ENCODE results near the gene RSBN1L. TPM values are rescaled to one million over a fixed set of nuclear protein-coding genes. Genes with fewer than 3 reads are reported as not detected.

RSBN1L gene
- total RNA-seq, 5 donors from 2014 or later (not counting 1 experiment from before 2014, with no cell fraction given) = 27.1 to 35.9 (median 32.4) TPM

DNA sequence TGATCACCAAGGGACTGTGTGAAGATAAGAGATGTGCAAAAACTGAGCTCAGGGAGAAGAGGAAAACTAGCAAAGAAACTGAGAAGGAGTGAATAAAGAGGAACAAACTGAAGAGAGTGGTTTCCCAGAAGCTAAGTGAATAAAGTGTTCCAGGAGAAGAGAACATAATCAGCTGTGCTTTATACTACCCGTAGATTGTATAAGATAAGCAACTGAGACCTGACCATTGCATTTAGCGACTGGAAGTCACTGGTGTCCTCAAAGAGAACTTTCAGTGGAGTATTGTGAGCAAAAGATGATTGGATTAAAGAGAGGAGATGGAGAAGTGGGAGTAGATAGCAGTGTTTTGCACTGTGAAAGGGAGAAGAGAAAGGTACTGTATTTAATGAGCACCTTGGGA is 116.9 kb downstream of the RSBN1L start:
- H3K27ac ChIP-seq (ENCODE audit: low read length) = no peak overlapping the region

DNA sequence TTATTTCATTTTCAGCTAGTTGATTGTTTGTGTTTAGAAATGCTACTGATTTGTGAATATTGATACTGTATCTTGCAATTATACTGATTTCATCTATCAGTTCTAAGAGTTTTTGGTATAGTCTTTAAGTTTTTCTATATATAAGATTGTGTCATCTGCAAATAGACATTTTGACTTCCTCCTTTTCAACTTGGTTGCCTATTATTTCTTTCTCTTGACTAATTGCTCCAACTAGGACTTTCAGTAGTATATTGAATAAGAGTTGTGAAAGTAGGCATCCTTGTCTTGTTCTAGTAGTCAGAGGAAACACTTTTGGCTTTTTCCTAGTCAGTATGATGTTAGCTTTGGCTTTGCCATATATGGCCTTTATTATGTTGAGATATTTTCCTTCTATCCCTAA is 122.8 kb downstream of the RSBN1L start:
- no peak for ATAC-seq (replicated peaks in 1 of 4)
- Mint-ChIP-seq H3K36me3 (peaks cover 75% of the 10 kb centered on the region), H3K4me3 (no peak overlapping the region), H3K4me1 (peaks cover 28 to 48% (median 31%) of the 10 kb centered on the region in 3 donors), H3K27ac (no peak overlapping the region), H3K9me3 (peaks cover 19 to 46% (median 22%) of the 10 kb centered on the region in 3 donors), H3K27me3 (no peaks in the 10 kb centered on the region)
- H3K27me3 ChIP-seq (replicated peaks in 1 of 2; ENCODE audit: control insufficient read depth in 2 of 2, extremely low read depth in 1 of 2, insufficient read depth in 2 of 2, low read length in 1 of 2) = peaks cover 0 to 3% of the 10 kb centered on the region in 2 experiments
- H3K4me1 ChIP-seq (ENCODE audit: control insufficient read depth in 1 of 2, extremely low read depth in 1 of 2, insufficient read depth in 2 of 2, low read length in 2 of 2) = peaks cover 0 to 8% of the 10 kb centered on the region in 2 experiments
- H3K27ac ChIP-seq (ENCODE audit: low read length) = no peak overlapping the region
- no peak for DNase-seq
- H3K4me3 ChIP-seq (ENCODE audit: control insufficient read depth in 1 of 2, extremely low read depth in 1 of 2, low read length in 1 of 2) = no peak overlapping the region
- H3K36me3 ChIP-seq (ENCODE audit: control insufficient read depth in 2 of 2, extremely low read depth in 1 of 2, insufficient read depth in 1 of 2, low read length in 1 of 2) = peaks cover 6 to 18% of the 10 kb centered on the region in 2 donors
- POLR2A ChIA-PET = interaction anchor here in 1 of 2 donors (0.6 kb wide), 1 partner anchor 11 kb away, joined by 3 read pairs; no protein-coding TSS in a partner anchor
- peaks cover 6% of the 10 kb centered on the region for H3K9me3 ChIP-seq
- CTCF ChIA-PET = no interaction called here

More for the DNA sequence above, 116.9 kb downstream of the RSBN1L start:
- no peak for DNase-seq
- H3K4me1 Mint-ChIP-seq = peaks cover 41 to 58% (median 43%) of the 10 kb centered on the region in 3 donors
- peak overlapping the region in 1 of 2 donors; percentile 5 for H3K27ac Mint-ChIP-seq
- POLR2A ChIA-PET = interaction anchor here in 1 of 2 donors (0.5 to 0.6 kb wide), 3 partner anchors 9 to 34 kb away, joined by 3 to 7 read pairs (median 3); no protein-coding TSS in a partner anchor
- CTCF ChIA-PET = interaction anchor here in 1 of 2 donors (0.8 kb wide), 1 partner anchor 9 kb away, joined by 3 read pairs; no protein-coding TSS in a partner anchor
- peaks cover 0 to 11% of the 10 kb centered on the region in 2 donors for H3K36me3 ChIP-seq (ENCODE audit: control insufficient read depth in 2 of 2, extremely low read depth in 1 of 2, insufficient read depth in 1 of 2, low read length in 1 of 2)
- 75% methylated on average over 2 of the region's 2 CpGs for WGBS (ENCODE audit: insufficient coverage)
- H3K9me3 Mint-ChIP-seq = peaks cover 5 to 14% (median 13%) of the 10 kb centered on the region in 3 donors
- H3K4me1 ChIP-seq (ENCODE audit: control insufficient read depth in 1 of 2, extremely low read depth in 1 of 2, insufficient read depth in 2 of 2, low read length in 2 of 2) = peaks cover 0 to 2% of the 10 kb centered on the region in 2 experiments
- no peak overlapping the region for H3K4me3 ChIP-seq (ENCODE audit: control insufficient read depth in 1 of 2, extremely low read depth in 1 of 2, low read length in 1 of 2)
- peak overlapping the region in 1 of 3 donors; percentile 4 for H3K4me3 Mint-ChIP-seq
- H3K27me3 ChIP-seq (replicated peaks in 1 of 2; ENCODE audit: control insufficient read depth in 2 of 2, extremely low read depth in 1 of 2, insufficient read depth in 2 of 2, low read length in 1 of 2) = no peaks in the 10 kb centered on the region
- peaks cover 35% of the 10 kb centered on the region for H3K36me3 Mint-ChIP-seq
- no peak for ATAC-seq (replicated peaks in 1 of 4)
- H3K27me3 Mint-ChIP-seq = no peaks in the 10 kb centered on the region
- H3K9me3 ChIP-seq = no peaks in the 10 kb centered on the region

DNA sequence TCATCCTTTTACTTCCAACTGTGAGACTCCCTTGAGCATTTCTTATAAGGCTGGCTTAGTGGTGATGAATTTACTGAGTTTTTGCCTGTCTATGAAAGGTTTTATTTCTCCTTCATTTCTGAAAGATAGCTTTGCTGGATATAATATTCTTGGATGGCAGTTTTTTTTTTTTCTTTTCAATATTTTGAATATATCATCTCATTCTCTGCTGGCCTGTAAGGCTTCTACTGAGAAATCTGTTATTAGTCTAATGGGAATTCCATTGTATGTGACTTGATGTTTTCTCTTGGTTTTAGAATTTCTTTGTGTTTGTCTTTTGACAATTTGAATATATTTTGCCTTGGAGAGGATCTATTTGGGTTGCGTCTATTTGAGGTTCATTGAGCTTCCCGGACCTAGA is 124.7 kb downstream of the RSBN1L start:
- no peak overlapping the region for H3K4me3 Mint-ChIP-seq
- no peak overlapping the region for H3K27ac Mint-ChIP-seq
- Histone ChIP-seq H3K4me3 (ENCODE audit: control insufficient read depth in 1 of 2, extremely low read depth in 1 of 2, low read length in 1 of 2) (no peak overlapping the region), H3K4me1 (ENCODE audit: control insufficient read depth in 1 of 2, extremely low read depth in 1 of 2, insufficient read depth in 2 of 2, low read length in 2 of 2) (peaks cover 0 to 6% of the 10 kb centered on the region in 2 experiments), H3K36me3 (ENCODE audit: control insufficient read depth in 2 of 2, extremely low read depth in 1 of 2, insufficient read depth in 1 of 2, low read length in 1 of 2) (peaks cover 6 to 18% of the 10 kb centered on the region in 2 donors), H3K27me3 (replicated peaks in 1 of 2; ENCODE audit: control insufficient read depth in 2 of 2, extremely low read depth in 1 of 2, insufficient read depth in 2 of 2, low read length in 1 of 2) (peaks cover 0 to 3% of the 10 kb centered on the region in 2 experiments), H3K9me3 (peaks cover 6% of the 10 kb centered on the region), H3K27ac (ENCODE audit: low read length) (no peak overlapping the region)
- H3K9me3 Mint-ChIP-seq = peaks cover 25 to 59% (median 27%) of the 10 kb centered on the region in 3 donors
- no peaks in the 10 kb centered on the region for H3K27me3 Mint-ChIP-seq
- ATAC-seq (replicated peaks in 1 of 4) (no peak), DNase-seq (no peak)
- ChIA-PET CTCF (no interaction called here), POLR2A (interaction anchor here in 1 of 2 donors (0.7 kb wide), 1 partner anchor 14 kb away, joined by 3 read pairs; no protein-coding TSS in a partner anchor)
- peaks cover 79% of the 10 kb centered on the region for H3K36me3 Mint-ChIP-seq
- WGBS (ENCODE audit: insufficient coverage) = no CpG with 5 or more reads among the region's 2 CpGs
- H3K4me1 Mint-ChIP-seq = peaks cover 28 to 48% (median 37%) of the 10 kb centered on the region in 3 donors

DNA sequence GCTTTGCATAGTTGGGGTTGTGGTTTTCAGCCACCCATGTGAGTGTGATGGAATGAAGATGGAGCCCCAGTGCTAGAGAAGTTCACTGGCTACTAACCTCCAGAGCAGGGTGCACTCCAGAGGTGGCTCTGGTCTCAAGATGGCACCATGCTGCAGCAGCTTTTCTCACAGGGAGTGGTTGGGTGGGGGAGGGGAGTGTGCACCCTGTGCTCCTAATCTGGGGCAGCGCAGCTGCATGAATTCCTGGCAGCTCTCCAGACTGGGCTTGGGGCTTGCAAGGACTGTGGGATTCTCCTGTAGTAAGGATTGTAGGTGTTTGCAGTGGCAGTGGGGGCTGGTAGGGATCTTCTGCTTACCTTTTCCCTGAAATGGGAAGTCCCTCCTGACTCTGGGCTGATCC is 126.0 kb downstream of the RSBN1L start:
- peaks cover 19 to 66% (median 29%) of the 10 kb centered on the region in 3 donors for H3K9me3 Mint-ChIP-seq
- H3K4me3 ChIP-seq (ENCODE audit: control insufficient read depth in 1 of 2, extremely low read depth in 1 of 2, low read length in 1 of 2) = no peak overlapping the region
- H3K27me3 ChIP-seq (replicated peaks in 1 of 2; ENCODE audit: control insufficient read depth in 2 of 2, extremely low read depth in 1 of 2, insufficient read depth in 2 of 2, low read length in 1 of 2) = peaks cover 0 to 3% of the 10 kb centered on the region in 2 experiments
- H3K27ac ChIP-seq (ENCODE audit: low read length) = no peak overlapping the region
- H3K36me3 ChIP-seq (ENCODE audit: control insufficient read depth in 2 of 2, extremely low read depth in 1 of 2, insufficient read depth in 1 of 2, low read length in 1 of 2) = peaks cover 6 to 10% of the 10 kb centered on the region in 2 donors
- peaks cover 77% of the 10 kb centered on the region for H3K36me3 Mint-ChIP-seq
- ATAC-seq (replicated peaks in 1 of 4) (no peak), DNase-seq (no peak)
- peaks cover 6% of the 10 kb centered on the region for H3K9me3 ChIP-seq
- H3K4me1 ChIP-seq (ENCODE audit: control insufficient read depth in 1 of 2, extremely low read depth in 1 of 2, insufficient read depth in 2 of 2, low read length in 2 of 2) = peaks cover 0 to 6% of the 10 kb centered on the region in 2 experiments
- H3K27me3 Mint-ChIP-seq = no peaks in the 10 kb centered on the region
- POLR2A ChIA-PET = interaction anchor here in 1 of 2 donors (0.6 kb wide), 1 partner anchor 9 kb away, joined by 7 read pairs; no protein-coding TSS in a partner anchor
- whole genome bisulfite sequencing (ENCODE audit: insufficient coverage) = 56% methylated on average over 1 of the region's 1 CpG
- no peak overlapping the region for H3K4me3 Mint-ChIP-seq
- peaks cover 33 to 48% (median 38%) of the 10 kb centered on the region in 3 donors for H3K4me1 Mint-ChIP-seq
- CTCF ChIA-PET = no interaction called here
- peak overlapping the region in 1 of 2 donors; percentile 15 for H3K27ac Mint-ChIP-seq

DNA sequence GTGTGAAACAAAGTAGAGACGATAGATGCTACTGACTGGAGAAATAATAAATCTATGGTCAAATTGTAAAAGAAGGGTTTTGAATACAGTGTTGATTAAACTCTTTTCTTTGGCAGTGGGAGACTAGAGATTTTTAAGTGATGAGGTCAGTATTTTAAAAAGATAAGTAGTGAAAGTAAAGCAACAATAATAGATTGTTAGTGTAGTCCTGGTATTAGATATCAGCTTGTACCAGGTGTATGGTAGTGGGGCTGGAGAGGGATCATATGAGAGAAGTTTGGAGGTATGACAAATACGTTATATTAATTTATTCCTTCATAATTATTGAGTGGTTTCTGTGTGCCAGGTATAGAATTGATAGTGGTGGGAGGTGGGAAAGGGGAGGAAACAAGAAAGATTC is 127.5 kb downstream of the RSBN1L start:
- H3K36me3 Mint-ChIP-seq = peaks cover 63% of the 10 kb centered on the region
- no peaks in the 10 kb centered on the region for H3K27me3 Mint-ChIP-seq
- Histone ChIP-seq H3K36me3 (ENCODE audit: control insufficient read depth in 2 of 2, extremely low read depth in 1 of 2, insufficient read depth in 1 of 2, low read length in 1 of 2) (peaks cover 6 to 7% of the 10 kb centered on the region in 2 donors), H3K27me3 (replicated peaks in 1 of 2; ENCODE audit: control insufficient read depth in 2 of 2, extremely low read depth in 1 of 2, insufficient read depth in 2 of 2, low read length in 1 of 2) (peaks cover 0 to 3% of the 10 kb centered on the region in 2 experiments), H3K4me3 (ENCODE audit: control insufficient read depth in 1 of 2, extremely low read depth in 1 of 2, low read length in 1 of 2) (no peak overlapping the region), H3K4me1 (ENCODE audit: control insufficient read depth in 1 of 2, extremely low read depth in 1 of 2, insufficient read depth in 2 of 2, low read length in 2 of 2) (peaks cover 0 to 14% of the 10 kb centered on the region in 2 experiments), H3K27ac (ENCODE audit: low read length) (no peak overlapping the region), H3K9me3 (peaks cover 1% of the 10 kb centered on the region)
- WGBS (ENCODE audit: insufficient coverage) = 100% methylated on average over 1 of the region's 2 CpGs
- no peak for ATAC-seq (replicated peaks in 1 of 4)
- ChIA-PET POLR2A (no interaction called here), CTCF (interaction anchor here in 1 of 2 donors (0.8 kb wide), 1 partner anchor 9 kb away, joined by 5 read pairs; no protein-coding TSS in a partner anchor)
- H3K9me3 Mint-ChIP-seq = peaks cover 18 to 60% (median 29%) of the 10 kb centered on the region in 3 donors
- DNase-seq = no peak
- peak overlapping the region in 1 of 3 donors; percentile 16 for H3K4me3 Mint-ChIP-seq
- peaks cover 34 to 47% (median 44%) of the 10 kb centered on the region in 3 donors for H3K4me1 Mint-ChIP-seq
- peak overlapping the region in 1 of 2 donors; percentile 47 for H3K27ac Mint-ChIP-seq

DNA sequence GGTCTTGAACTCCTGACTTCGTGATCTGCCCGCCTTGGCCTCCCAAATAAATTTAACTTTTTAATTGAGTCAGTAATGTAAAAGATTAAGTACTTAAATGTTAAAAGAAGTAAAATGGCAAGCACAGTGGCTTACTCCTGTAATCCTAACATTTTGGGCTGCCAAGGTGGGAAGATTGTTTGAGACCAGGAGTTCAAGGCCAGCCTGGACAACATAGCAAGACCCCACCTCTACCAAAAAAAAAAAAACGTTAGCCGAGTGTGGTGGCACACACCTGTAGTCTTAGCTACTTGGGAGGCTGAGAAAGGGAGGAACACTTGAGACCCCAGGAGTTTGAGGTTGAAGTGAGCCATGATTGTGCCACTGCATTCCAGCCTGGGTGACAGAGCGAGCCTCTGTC is 128.4 kb downstream of the RSBN1L start:
- H3K4me3 Mint-ChIP-seq = no peak overlapping the region
- no peak overlapping the region for H3K27ac ChIP-seq (ENCODE audit: low read length)
- H3K36me3 ChIP-seq (ENCODE audit: control insufficient read depth in 2 of 2, extremely low read depth in 1 of 2, insufficient read depth in 1 of 2, low read length in 1 of 2) = peaks cover 6 to 7% of the 10 kb centered on the region in 2 donors
- ATAC-seq (replicated peaks in 1 of 4) (no peak), DNase-seq (no peak)
- H3K4me3 ChIP-seq (ENCODE audit: control insufficient read depth in 1 of 2, extremely low read depth in 1 of 2, low read length in 1 of 2) = no peak overlapping the region
- H3K4me1 ChIP-seq (ENCODE audit: control insufficient read depth in 1 of 2, extremely low read depth in 1 of 2, insufficient read depth in 2 of 2, low read length in 2 of 2) = peaks cover 0 to 15% of the 10 kb centered on the region in 2 experiments
- H3K27me3 Mint-ChIP-seq = no peaks in the 10 kb centered on the region
- ChIA-PET CTCF (interaction anchor here in 1 of 2 donors (0.8 kb wide), 1 partner anchor 9 kb away, joined by 5 read pairs; no protein-coding TSS in a partner anchor), POLR2A (interaction anchor here in 1 of 2 donors (0.6 kb wide), 1 partner anchor 16 kb away, joined by 3 read pairs; no protein-coding TSS in a partner anchor)
- peaks cover 36 to 44% (median 44%) of the 10 kb centered on the region in 3 donors for H3K4me1 Mint-ChIP-seq
- H3K36me3 Mint-ChIP-seq = peaks cover 55% of the 10 kb centered on the region
- peaks cover 0 to 3% of the 10 kb centered on the region in 2 experiments for H3K27me3 ChIP-seq (replicated peaks in 1 of 2; ENCODE audit: control insufficient read depth in 2 of 2, extremely low read depth in 1 of 2, insufficient read depth in 2 of 2, low read length in 1 of 2)
- WGBS (ENCODE audit: insufficient coverage) = no CpG with 5 or more reads among the region's 5 CpGs
- H3K27ac Mint-ChIP-seq = no peak overlapping the region
- no peaks in the 10 kb centered on the region for H3K9me3 ChIP-seq
- H3K9me3 Mint-ChIP-seq = peaks cover 18 to 54% (median 25%) of the 10 kb centered on the region in 3 donors

Data from T-cell (primary cell).